Putamen (tissue), 1 donor: ENCODE data around the gene MTCL3.

ENCODE experiments used
- DNase-seq: peaks from one replicate; pipeline ENCODE4 v3.0.0-alpha.2; 2016; ENCODE audit warnings: low spot score

Gene MTCL3

DNA sequence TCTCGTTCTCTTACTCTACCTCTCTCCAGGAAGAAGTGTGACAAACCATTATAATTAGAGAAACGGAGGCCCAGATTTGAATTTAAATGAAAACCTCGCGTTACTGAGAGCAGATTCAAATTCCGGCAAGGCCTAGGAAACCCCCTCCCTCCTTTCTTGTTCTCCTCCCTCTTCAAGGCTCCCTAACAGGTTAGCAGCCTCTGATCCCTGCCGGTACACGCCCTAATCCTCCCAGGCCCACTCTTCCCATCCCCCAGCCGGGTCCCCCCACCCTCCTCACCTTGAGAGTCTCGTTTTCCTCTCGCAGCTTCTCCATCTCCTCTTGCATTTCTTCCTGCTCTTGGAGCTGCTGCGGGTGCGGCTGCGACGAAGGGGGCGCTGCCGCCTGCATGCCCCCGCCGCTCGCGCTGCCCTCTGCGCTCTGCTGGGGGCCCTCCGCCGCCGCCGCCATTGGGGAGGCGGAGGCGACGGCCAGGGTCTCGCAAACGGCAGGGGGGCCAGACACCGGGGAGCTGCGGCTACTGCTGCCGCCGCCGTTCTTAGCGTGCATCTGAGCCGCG lies 3.8 kb downstream of the MTCL3 start:
- peak; percentile 65 for DNase-seq

DNA sequence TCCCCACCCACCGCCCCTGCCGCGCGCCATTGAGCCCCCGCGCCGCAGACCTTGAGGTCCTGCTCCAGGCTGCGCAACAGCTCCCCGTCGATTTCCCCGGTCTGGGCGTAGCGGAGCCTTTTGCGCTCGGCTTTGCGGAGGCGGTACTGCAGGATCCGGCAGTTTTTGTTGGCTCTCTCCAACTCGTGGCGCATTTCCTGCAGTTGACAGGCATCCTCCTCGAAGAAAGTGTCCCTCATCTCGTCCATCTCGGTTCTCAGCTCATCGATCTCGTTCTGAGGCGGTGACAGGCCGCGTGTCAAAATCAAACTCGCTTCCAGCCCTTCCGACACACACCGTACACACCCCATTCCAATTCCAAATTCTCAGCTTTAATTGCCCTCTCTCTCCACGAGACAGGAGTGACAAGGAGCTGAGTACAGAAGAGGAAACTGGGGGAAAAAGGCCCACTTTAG lies 4.3 kb downstream of the MTCL3 start:
- DNase-seq, result peak; percentile 58

DNA sequence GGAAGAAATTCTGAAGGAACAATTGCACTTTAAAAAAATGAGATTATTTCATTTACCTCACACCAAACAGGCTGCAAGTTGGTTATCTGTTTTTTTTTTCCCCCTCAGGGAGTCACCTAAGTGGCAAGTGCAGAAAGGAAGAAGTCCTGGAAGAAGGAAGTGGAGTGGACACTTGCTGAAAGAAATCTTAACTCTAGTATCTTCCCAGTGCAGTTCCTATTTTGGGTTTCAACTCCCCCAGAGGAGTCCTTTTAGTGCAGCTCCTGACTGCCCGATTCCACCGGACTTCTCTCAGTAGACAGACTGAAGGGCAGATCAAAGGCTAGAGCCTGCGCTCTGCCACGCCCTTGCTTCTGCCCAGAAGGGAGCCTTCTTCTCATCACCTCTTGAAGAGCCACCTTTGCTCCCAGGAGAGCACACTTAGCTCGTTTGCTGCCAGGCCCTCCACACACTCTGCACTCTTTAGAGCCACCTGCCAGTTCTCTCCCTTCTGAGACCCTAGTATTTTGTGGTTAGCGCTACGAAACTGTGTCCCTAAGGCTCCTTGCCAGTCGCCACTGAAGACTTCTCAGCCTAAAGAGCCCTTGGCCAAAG lies 4.9 kb downstream of the MTCL3 start:
- DNase-seq, result no peak

DNA sequence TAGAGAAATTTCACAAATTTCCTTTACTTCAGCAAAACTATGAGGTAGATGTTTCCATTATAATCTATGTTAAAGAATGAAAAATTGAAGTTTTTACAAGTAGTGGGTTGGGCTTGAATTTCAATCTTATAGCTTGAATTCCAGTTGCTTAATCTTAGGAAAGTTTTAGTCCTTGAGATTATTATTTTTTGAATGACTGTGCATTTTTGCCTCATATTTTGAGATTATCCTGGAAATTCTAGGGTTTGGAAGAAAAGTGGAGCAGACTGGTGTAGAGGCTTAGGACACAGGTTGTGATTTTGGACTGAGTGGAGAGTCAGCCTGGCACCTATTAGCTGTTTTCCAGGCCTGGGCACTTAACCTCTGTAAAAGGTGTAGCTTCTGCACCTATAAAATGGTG lies 5.7 kb downstream of the MTCL3 start:
- DNase-seq, result no peak

DNA sequence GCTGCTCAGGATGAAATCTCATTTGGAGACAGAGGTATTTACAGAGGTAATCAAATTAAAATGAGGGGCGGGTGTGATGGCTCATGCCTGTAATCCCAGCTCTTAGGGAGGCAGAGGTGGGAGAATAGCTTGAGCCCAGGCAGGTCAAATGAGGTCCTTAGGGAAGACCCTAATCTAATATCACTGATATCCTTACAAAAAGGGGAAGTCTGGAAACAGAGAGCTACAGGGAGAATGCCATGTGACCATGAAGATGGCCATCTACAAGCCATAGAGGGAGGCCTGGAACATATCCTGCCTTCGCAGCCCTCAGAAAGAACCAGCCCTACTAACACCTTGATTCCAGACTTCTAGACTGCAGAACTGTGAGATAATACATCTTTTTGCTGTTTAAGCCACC lies 8.3 kb downstream of the MTCL3 start:
- no peak for DNase-seq

DNA sequence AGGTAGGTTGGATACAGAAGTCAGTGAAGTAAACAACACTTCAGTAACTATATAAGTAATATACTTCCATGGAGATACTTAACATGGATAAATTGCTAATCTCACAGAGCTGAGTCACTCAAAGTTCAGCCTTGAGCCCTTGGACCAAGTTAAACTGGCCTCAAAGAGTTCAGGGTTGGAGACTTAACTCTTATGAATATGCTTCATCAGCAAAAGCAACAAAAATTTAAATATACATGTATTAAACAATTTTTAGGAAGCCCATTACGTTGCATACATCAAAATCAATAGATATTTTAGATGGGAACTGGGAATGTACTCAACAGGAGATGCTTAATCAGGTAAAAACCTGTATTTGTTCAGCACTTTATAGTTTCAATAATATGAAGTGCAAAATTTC lies 12.2 kb downstream of the MTCL3 start:
- DNase-seq, result no peak

DNA sequence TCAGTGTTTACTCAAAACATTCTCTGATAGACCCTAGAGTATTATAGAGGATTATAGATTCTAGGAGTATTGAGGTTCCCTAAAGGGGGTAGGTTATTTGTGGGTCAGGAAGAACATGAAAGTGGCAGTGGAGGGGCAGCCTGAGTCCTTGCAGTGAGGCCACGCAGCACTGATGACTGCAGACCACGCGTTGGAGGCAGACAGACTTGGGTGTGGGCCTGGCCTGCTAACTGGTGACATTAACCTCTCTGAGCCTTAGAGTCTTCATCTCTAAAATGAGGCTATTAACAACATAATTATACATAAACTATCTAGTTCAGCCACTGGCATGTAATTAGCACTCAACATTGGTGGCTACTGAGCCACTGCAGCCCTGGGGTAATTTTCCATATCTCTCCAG lies 16.1 kb downstream of the MTCL3 start:
- no peak for DNase-seq

DNA sequence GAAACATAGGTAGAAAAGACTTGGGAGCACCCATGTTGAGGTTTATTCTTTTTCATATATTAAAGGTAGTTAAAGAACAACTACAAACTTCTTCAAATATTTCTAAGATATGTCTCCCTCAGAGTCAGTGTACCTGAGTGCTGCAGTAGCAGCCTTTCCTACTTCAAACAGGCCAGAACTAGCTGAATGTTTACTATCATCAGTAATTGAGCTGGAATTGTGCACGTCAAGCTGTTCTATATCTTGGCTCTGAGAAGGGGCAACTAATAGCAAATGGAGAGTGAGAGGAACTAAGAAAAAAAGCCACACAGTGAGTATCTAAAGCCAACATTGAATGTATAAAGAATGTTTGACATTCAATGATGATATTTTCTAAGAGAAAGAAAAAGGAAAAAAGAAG lies 21.7 kb downstream of the MTCL3 start:
- no peak for DNase-seq

DNA sequence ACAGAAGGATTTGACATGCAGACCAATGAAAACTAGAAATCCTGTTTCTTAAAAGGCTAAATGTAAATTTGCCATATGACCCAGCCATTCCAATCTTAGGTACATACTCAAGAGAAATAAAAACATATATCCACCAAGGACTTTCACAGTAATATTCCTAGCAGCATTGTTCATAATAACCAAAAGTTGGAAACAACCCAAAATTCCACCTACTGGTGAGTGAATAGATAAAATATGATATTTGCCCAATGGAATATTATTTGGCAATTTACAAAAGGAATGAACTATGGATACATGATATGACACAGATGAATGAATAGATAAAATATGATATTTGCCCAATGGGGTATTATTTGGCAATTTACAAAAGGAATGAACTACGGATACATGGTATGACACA lies 22.7 kb downstream of the MTCL3 start:
- DNase-seq, result no peak

DNA sequence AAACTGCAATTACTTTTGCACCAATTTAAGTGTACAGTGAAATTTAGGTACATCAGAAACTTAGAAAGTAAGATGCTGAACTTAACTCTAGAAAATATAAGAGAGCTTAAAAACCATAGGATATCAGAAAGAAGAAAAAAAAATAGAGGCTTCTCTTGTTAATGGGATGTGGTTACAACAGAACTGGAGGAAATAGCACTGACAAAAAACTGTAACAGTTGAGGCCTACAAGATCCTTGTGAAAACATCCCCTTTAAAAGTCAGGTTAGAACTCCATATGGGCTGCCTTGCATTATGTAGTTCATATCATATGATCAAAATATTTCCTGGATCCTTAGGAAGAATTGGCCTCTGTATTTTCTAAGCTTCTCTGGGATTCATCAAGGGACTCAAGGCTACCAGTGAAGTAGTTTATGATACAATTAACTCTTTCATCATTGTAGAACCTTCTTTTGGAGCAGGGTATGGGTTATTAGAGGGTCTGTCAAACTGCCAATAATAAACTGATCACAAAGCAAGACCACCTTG lies 24.8 kb downstream of the MTCL3 start:
- no peak for DNase-seq

DNA sequence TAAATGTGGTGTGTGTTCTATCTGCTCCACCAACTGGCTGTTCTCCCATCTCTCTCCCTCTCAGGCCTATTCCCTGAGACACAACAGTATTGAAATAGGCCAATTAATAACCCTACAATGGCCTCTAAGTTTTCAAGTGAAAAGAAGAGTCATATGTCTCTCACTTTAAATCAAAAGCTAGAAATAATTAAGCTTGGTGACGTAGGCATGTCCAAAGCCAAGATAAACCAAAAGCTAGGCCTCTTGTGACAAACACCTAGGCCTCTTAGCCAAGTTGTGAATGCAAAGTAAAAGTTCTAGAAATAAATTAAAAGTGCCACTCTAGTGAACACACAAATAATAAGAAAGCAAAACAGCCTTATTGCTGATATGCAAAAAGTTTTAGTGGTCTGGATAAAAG lies 29.9 kb downstream of the MTCL3 start:
- no peak for DNase-seq

DNA sequence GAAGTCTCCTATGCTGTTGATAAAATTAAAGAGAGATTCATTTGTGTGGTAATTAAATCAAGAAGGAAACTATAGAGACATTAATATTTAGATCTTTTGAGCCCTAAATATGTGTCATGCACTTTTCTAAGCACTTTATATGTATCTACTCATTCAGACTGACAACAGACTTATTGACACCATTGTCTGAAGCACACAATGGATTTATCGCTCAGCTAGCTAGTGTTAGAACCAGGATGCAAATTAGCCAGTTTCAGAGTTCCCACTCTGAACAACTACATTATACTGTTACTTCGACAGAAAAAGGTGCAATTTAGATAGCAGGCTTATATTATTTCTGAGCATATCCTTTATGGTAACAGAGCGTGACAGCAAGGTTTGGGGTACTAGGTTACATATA lies 32.2 kb downstream of the MTCL3 start:
- no peak for DNase-seq

DNA sequence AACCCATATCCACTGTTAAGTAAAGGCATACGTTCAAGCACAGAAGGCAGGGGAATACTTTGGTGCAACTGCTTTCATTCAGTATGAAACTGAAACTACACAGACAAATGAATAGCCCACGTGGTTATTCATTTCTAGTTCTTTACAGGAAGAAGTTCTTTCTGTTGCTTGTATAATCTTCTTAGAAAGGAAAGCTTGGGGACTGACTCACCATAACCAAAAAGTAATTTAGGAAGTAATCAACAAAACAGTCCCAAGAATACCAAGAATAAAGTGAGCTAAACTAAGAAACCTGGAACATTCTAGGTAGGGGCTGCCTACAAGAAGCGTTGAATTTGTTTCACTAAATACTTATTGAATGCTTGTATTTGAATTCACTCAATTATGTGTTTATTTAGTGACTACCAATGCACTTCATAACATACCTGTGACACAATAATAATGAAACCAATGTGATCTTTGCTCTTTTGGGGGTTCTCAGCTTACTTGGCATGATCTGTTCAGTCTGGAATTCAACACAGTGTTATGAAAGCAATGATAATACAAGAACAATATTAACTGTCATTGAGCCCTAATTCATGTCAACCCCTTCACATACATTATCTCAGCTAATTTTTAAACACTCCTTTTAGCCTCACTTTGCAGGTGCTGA lies 34.8 kb downstream of the MTCL3 start:
- DNase-seq, result no peak

DNA sequence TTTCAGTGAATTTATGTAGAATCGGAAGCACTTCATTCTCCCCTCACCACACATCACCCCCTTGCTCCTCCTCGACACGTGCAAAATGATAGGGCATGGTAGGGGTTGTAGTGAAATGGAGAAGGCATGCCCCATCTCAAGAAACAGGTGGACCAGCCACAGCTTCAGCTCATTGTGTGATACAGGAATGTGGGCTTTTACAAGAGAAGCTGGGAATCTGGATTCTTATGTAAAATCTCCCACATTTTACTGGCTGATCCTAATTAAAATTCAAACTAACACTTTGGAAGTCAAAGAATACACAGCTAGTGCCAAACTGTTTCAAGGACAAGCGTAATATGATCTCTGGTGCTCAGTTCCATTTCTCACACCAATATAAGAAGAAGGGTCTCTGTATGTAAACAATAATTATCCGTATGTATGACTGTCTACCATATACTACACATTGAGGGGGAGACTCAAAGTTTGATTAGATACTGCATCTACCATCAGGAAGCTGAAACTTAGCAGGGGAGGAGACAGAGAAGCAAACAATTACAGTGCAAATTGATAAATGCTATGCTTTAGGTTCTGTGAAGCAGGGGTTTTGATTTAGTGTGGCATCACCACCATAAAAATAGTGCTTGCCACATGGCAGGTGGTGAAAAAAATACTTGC lies 35.6 kb downstream of the MTCL3 start:
- DNase-seq, result no peak

DNA sequence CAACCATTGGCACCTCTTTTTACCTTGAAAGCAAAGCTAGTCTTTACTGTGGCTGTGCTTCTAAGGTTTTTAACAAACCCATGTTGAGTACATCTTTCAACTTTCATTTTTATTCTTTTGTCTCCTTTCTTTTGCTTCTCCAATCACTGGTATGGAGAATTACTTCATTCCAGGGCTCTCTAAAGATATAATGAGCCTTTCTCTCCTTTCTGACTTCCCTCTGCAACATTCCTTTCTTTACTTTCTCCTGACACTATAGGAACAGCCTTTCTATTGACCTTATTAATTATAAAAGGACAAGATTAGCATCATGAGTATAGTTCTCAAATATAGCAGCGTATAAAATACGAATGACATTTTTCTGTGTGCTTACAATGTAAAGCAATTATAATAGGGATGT lies 36.8 kb downstream of the MTCL3 start:
- no peak for DNase-seq

DNA sequence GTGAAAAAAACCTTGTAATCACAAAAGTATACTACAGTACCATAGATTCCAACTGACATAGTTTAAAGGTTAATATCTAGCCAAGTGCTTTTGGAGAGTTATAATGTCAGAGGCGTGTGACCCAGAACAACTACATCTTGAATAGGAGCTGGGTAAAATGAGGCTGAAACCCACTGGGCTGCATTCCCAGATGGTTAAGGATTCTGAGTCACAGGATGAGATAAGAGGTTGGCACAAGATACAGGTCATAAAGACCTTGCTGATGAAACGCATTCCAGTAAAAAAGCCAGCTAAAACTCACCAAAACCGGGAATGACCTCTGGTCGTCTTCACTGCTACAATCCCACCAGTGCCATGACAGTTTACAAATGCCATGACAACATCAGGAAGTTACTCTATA lies 37.5 kb downstream of the MTCL3 start:
- no peak for DNase-seq

DNA sequence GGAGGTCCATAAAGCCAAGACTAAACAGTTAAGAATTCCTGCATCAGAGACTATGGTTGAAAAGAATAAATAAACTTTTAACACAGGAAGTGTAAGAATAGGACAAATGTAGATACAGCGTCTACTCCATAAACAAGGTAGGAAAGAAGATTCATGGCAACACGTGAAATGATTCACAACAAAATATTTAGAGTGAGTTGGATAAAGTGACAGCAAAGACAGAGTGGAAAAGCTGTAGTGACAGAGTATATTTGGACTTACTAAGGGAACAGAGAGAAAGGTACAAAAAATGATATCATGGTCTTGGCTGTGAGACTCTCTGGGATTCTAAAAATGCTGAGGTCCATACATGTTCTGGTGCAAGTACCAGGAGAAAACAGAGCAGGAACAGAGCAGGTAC lies 38.0 kb downstream of the MTCL3 start:
- DNase-seq, result no peak

DNA sequence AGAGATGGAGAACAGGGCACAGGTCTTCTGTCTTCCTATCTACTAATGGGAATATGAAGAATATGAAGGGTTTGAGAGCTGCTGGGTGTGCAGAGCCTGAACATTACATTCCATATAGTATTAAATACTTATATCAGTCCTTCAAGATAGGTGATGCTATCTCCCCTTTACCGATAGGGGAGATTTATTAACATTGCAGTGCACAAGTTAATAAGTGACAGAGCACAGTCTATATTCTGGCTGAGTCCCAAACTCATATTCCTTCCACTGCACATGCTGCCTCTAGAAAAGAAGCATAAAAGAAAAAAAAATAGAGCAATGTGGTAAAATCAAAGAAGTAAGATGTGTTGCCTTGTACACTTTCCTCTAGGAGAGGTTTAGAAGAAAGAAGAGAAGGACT lies 41.5 kb downstream of the MTCL3 start:
- DNase-seq, result no peak

DNA sequence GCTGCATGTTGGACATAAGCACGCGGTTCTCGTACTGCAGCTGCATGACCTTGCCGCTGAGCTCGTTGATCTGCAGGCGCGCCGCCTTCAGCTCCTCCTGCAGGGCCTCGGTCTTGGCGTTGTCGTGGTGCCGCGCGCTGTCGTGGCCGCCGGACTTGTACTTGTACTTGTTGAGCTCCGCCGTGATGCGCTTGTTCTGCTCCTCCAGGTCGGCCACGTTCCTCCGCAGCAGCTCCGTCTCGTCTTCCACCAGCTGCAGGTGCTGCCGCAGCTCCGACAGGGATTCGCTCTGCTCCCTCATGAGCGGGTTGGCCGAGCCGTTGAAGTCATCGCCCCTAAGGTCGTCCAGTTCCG lies 43.3 kb downstream of the MTCL3 start:
- no peak for DNase-seq

DNA sequence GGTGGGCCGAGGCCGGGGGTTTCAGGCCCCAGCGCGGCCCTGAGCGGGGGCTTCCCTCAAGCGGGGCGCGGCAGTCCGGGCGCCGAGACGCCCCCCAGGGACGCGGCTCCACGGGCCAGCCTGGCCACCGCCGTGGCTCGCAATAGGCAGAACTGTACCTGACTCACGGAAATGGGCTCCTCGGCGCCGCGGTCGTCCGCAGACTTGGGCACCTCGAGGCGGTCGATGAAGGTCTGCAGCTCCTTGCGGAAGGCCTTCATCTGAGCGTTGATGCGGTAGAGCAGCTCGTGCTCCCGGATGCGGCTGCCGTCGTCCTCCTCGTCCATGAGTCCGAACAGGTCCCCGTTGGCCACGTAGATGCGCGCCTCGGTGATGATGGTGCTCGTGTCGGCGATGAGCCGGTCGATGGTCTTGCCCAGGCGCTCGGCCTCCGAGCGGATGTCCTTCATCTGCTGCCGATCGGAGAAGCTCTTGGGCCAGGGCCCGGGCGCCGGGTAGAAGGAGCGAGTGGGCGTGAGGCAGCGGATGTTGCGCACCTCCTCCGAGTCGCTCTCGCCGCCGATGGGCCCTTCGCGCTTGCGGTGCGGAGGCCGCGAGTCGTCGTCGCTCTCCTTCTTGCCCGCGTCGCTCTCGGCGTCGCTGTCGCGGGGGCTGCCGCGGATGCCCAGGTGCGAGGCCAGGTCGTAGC lies 43.9 kb downstream of the MTCL3 start:
- DNase-seq, result no peak

DNA sequence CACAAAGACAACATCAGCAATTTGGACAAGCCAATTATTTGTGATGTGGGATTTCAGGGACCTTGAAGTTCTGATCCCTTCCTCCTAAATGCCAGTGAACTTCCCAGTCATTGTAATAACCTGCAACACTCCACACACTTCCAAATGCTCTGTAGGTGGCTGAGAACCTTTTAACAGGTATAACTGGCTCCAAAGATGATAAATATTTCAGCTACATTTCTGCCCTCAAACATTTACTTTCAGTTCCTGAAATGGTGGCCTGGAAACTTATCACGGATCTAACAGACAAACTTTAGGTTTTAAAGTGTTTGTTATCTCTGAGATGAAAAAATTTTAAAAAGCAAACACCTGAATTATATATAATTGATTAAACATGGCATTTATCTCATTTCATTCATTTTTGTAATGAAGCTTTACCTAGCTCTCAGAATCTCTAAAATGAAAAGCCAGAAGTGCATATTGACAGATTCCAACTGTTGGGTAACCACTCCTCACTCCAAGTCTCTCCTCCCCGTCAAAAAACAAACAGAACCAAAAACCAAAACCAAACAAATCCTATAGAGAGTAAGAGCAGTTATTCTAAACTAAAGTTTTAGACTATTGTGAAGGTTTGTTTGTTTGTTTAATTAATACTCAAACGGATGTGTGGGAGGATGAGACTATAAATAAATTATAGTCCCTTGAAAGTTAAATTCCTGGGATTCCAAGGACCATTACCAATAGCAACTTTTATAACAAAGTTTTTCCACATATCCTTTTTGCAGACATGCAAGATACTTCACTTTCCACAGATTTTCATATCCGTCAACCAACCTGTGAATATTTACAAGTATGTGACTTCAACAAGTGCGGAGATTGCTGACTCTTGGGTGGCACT lies 47.5 kb downstream of the MTCL3 start:
- no peak for DNase-seq

DNA sequence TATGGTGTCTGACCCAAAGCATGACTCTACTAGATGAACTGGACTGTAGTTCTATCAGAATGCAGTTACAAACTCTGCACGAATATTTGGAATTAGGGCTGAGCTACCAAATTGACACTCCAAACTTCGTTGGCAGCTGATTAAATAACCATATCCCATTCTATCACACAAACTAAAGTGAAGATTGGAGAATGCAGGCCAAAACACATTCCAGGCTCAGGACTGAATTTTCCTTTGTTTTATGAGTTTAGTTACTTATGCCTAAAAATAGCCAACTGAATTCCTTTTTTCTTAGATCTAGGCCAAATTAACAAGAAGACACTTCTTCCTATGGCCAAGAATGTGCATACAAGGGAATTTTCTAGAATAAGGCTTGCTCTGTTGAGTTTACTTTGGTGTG lies 50.2 kb downstream of the MTCL3 start:
- no peak for DNase-seq
